Left lobe of liver (tissue), 2 donors: ENCODE results near the gene MFSD6. TPM values are rescaled to one million over a fixed set of nuclear protein-coding genes. Genes with fewer than 3 reads are reported as not detected.

Source experiments
- ATAC-seq: fragments of 200-7000 bp; cut with Tn5 transposase; one replicate; pipeline ENCODE4 v1.9.1; 2020; ENCODE audit warnings: mild to moderate bottlenecking, moderate library complexity
- DNase-seq: peaks from one replicate; pipeline ENCODE4 v3.0.0-alpha.2; 2020; ENCODE audit warnings: low spot score
- total RNA-seq: library from RNA; stranded (reverse); gene quantifications from one replicate; pipeline ENCODE4 v1.2.1, GENCODE V29; 2021
- donor health status: DM: no; HTN: no; CAD: no; lungs with moderate emphysema.
- donor health status: DM: no; HTN: yes; CAD: no.

Gene MFSD6
- total RNA-seq, 1 donor from 2014 or later = 1.9 TPM

DNA sequence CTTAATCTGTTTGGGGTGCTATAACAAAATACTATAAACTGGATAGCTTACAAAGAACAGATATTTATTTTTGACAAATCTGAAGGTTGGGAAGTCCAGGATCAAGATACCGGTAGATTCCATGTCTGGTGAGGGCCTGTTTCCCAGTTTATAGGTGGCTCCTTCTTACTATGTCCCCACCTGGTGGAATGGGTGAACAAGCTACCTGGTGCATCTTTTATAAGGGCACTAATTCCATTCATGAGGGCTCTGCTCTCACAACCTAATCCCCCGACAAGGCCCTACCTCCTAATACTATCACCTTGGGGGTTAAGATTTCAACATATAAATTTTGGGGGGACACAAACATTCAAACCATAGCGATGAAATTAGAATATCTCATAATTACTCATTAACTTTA, 142.0 kb downstream of the MFSD6 start:
- ATAC-seq (no peak), DNase-seq (no peak)

Other genes with a start within 250 kb of the MFSD6 start
- 80.7 TPM for gene HIBCH, start 88.5 kb upstream of the MFSD6 start, total RNA-seq
- gene INPP1, start 64.8 kb upstream of the MFSD6 start, total RNA-seq = 12.4 TPM
- 1.4 TPM for gene NEMP2, start 126.4 kb downstream of the MFSD6 start, total RNA-seq
- 27.0 TPM for gene NAB1, start 240.7 kb downstream of the MFSD6 start, total RNA-seq